ENCODE data around the gene BCL2. TPM values are rescaled to one million over a fixed set of nuclear protein-coding genes. Genes with fewer than 3 reads are reported as not detected.

Gene BCL2
- total RNA-seq, 1 experiment from 2014 or later, result 1.3 TPM

DNA sequence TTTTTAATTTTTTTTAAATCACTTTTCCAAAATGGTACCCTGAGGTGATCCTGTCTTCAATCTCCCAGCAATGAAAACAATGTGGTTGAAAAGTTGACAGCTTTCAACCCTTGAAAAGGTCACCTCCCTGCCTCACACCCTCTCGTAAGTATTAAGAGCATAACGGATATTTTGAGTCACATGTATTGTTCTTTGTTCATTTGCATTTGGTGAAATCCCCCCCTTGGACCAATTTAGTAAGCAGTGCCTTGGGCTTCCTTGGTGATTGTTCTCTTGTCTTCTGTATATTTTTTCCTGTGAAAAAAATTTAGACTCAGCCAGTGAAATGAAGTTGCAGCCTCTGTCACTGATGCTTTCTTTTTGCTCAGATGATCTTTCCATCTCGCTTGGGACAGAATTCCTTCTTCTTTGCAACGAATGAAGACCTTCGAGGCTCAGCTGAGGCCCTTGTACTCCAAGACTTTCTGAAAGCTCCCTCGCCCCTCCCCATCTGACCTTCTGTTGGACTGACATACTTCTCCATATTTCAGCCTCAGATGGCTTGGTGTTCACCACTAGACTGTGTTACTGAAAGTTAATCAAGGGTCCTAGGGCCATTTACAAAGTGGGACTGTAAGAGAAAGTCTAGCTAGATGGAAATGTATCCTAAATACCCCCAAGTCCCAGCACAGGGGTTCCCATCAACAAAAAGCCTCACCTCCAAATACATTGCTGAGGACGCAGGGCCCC is 158.4 kb downstream of the BCL2 start:
- no peak overlapping the region for H3K4me2 ChIP-seq (ENCODE audit: insufficient read depth, insufficient read length, low read length)

More for the DNA sequence above, 158.4 kb downstream of the BCL2 start:
- no peak overlapping the region for H3K23ac ChIP-seq (ENCODE audit: insufficient read length, low read depth, low read length)
- H3K79me2 ChIP-seq (ENCODE audit: insufficient read depth, low read length), result no peaks in the 10 kb centered on the region
- H3K56ac ChIP-seq (ENCODE audit: insufficient read length, low read depth, low read length), result no peak overlapping the region
- Mint-ChIP-seq H3K4me1 (peaks cover 7 to 17% of the 10 kb centered on the region in 2 experiments), H3K27ac (no peak overlapping the region), H3K4me3 (no peak overlapping the region), H3K9me3 (no peaks in the 10 kb centered on the region), H3K27me3 (ENCODE audit: low read depth) (peaks cover 2% of the 10 kb centered on the region; the same call in 1 of the 2 replicates), H3K36me3 (ENCODE audit: insufficient read depth in 1 of 3, low read depth in 3 of 3) (no peaks in the 10 kb centered on the region; a peak in 1 of 7 replicates)
- H3T11ph ChIP-seq (ENCODE audit: low read length), result no peak overlapping the region
- no peaks in the 10 kb centered on the region for H4K20me1 ChIP-seq (ENCODE audit: control insufficient read depth, insufficient read depth, insufficient read length)
- H4K5ac ChIP-seq (ENCODE audit: insufficient read length, low read depth, low read length), result no peak overlapping the region
- no peak overlapping the region for H3K18ac ChIP-seq (ENCODE audit: insufficient read length, low read depth, low read length)
- no CpG with 5 or more reads among the region's 7 CpGs for WGBS (ENCODE audit: extremely low coverage, insufficient read length, low lambda C conversion rate)
- TF ChIP-seq, protein P1, sequence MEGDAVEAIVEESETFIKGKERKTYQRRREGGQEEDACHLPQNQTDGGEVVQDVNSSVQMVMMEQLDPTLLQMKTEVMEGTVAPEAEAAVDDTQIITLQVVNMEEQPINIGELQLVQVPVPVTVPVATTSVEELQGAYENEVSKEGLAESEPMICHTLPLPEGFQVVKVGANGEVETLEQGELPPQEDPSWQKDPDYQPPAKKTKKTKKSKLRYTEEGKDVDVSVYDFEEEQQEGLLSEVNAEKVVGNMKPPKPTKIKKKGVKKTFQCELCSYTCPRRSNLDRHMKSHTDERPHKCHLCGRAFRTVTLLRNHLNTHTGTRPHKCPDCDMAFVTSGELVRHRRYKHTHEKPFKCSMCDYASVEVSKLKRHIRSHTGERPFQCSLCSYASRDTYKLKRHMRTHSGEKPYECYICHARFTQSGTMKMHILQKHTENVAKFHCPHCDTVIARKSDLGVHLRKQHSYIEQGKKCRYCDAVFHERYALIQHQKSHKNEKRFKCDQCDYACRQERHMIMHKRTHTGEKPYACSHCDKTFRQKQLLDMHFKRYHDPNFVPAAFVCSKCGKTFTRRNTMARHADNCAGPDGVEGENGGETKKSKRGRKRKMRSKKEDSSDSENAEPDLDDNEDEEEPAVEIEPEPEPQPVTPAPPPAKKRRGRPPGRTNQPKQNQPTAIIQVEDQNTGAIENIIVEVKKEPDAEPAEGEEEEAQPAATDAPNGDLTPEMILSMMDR (conservative IDR thresholded peaks at IDR 0.05), result no peak
- no peak overlapping the region for H4K8ac ChIP-seq (replicated peaks; ENCODE audit: insufficient read length, low read depth, low read length)
- no peak for DNase-seq
- no peak overlapping the region for H3K4ac ChIP-seq (ENCODE audit: low read depth, low read length)
- no peak overlapping the region for H2BK20ac ChIP-seq (ENCODE audit: low read depth, low read length, poor library complexity, severe bottlenecking)
- no peak overlapping the region for H2BK5ac ChIP-seq (ENCODE audit: insufficient read length, low read length)
- no peak overlapping the region for H2AK5ac ChIP-seq (ENCODE audit: insufficient read length, low read length)
- H3K14ac ChIP-seq (ENCODE audit: insufficient read depth, low read length), result no peak overlapping the region
- no peaks in the 10 kb centered on the region for H3K4me1 ChIP-seq (ENCODE audit: insufficient read depth, low read length)
- no peaks in the 10 kb centered on the region for H3K27me3 ChIP-seq (ENCODE audit: insufficient read depth, low read length)
- H2BK15ac ChIP-seq (ENCODE audit: low read depth, low read length), result no peak overlapping the region
- no peak overlapping the region for H2BK12ac ChIP-seq (ENCODE audit: insufficient read length, low read depth, low read length)
- no peak overlapping the region for H2AFZ ChIP-seq (ENCODE audit: low read length)
- H3K9ac ChIP-seq (ENCODE audit: extremely low read depth, insufficient read length, low read length), result no peak overlapping the region
- H2BK120ac ChIP-seq (ENCODE audit: low read depth, low read length, poor library complexity, severe bottlenecking), result no peak overlapping the region
- no peaks in the 10 kb centered on the region for H3K23me2 ChIP-seq (ENCODE audit: insufficient read length, low read depth, low read length, poor library complexity, severe bottlenecking)
- H3K9me3 ChIP-seq (ENCODE audit: control insufficient read depth, low read depth, low read length), result no peaks in the 10 kb centered on the region
- no peaks in the 10 kb centered on the region for H3K79me1 ChIP-seq (ENCODE audit: insufficient read depth, low read depth, low read length, poor library complexity, severe bottlenecking)
- no peak overlapping the region for H4K91ac ChIP-seq (ENCODE audit: insufficient read length, low read depth, low read length)
- H3K27ac ChIP-seq (ENCODE audit: insufficient read length, low read depth, low read length), result no peak overlapping the region

All from H9 (cell line).